HUES48 (cell line): ENCODE results near the gene AK5.

Experiments used
- H3K27ac ChIP-seq: one replicate; pipeline ENCODE4 v1.7.0; 2013; ENCODE audit warnings: low read depth, low read length, inconsistent platforms
- H3K27me3 ChIP-seq: 2 replicates; pipeline ENCODE4 v1.6.1; 2013; ENCODE audit warnings: mild to moderate bottlenecking, low read length; ENCODE audit not compliant: control insufficient read depth, insufficient read depth
- H3K36me3 ChIP-seq: 2 replicates; pipeline ENCODE4 v1.6.1; 2013; ENCODE audit warnings: low read length; ENCODE audit not compliant: control insufficient read depth, insufficient read depth
- H3K4me1 ChIP-seq: 2 replicates; pipeline ENCODE4 v1.6.1; 2013; ENCODE audit warnings: mild to moderate bottlenecking, low read length; ENCODE audit not compliant: control insufficient read depth, insufficient read depth
- H3K4me3 ChIP-seq: 2 replicates; pipeline ENCODE4 v1.5.1; 2013; ENCODE audit warnings: mild to moderate bottlenecking, low read depth, low read length
- H3K9ac ChIP-seq: 2 replicates; pipeline ENCODE4 v1.6.1; 2013; ENCODE audit warnings: mild to moderate bottlenecking, low read depth, low read length, moderate library complexity
- H3K9me3 ChIP-seq: 2 replicates; pipeline ENCODE4 v1.6.1; 2013; ENCODE audit warnings: low read length; ENCODE audit not compliant: control insufficient read depth, insufficient read depth

The AK5 gene

GRCh38 chr1:77468257-77468948, 186.6 kb downstream of the AK5 start:
- H3K9ac ChIP-seq = no peak overlapping the region
- H3K4me1 ChIP-seq = no peaks in the 10 kb centered on the region
- H3K27ac ChIP-seq = no peak overlapping the region
- no peaks in the 10 kb centered on the region for H3K27me3 ChIP-seq
- H3K36me3 ChIP-seq = no peaks in the 10 kb centered on the region
- H3K9me3 ChIP-seq = no peaks in the 10 kb centered on the region
- no peak overlapping the region for H3K4me3 ChIP-seq

DNA sequence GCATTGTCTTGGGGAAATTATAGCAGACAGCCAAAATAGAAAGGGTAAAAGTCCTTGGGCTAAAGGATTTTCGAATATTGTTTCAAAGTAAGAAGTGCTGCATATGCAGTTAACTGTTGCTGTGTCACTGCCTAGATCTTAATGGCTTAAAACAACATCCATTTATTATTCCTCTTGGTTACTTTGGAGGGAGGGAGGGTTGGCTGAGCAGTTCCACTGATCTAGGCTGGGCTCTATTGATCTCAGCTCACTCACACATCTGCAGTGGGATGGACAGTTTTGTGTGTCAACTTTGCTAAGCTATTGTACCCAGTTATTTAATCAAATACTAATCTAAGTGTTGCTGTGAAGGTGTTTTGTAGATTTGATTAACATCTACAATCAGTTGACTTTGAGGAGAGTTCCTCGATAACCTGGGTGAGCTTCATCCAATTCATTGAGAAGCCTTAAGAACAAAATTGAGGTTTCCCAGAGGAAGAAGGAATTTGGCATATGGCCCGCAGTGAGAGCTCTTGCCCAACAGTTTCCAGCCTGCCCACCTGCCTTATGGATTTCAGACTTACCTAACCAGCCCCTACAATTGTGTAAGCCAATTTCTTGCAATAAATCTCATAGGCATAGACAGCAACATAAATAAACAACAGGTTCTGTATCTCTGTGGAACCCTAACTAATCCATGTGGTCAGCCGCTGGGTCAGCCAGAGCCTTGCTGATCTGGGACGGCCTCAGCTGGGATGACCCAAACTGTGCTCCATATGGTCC, 187.3 kb downstream of the AK5 start:
- no peak overlapping the region for H3K9ac ChIP-seq
- no peaks in the 10 kb centered on the region for H3K4me1 ChIP-seq
- no peak overlapping the region for H3K4me3 ChIP-seq
- H3K27ac ChIP-seq = no peak overlapping the region
- no peaks in the 10 kb centered on the region for H3K9me3 ChIP-seq
- no peaks in the 10 kb centered on the region for H3K36me3 ChIP-seq
- no peaks in the 10 kb centered on the region for H3K27me3 ChIP-seq

DNA sequence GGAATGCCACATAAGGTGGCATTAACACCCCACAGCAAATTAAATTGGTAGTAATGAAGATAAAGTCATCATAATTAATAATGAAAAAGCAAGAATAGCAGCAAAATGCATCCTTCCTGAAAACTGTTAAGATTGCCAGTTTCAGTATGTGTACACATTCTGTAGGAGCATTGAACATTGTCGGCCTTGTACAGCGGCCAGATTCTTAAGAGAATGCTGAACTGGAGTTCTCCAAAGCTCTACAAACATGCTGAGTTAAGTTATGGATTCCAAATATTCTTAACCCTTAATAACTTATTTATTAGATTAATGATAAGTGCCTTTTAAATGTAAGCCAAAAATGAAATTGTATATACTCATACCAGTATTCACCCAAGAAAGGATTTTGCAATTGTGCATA, 189.9 kb downstream of the AK5 start:
- Histone ChIP-seq H3K9me3 (no peaks in the 10 kb centered on the region), H3K4me3 (no peak overlapping the region), H3K36me3 (no peaks in the 10 kb centered on the region), H3K27ac (no peak overlapping the region), H3K9ac (no peak overlapping the region), H3K4me1 (no peaks in the 10 kb centered on the region), H3K27me3 (no peaks in the 10 kb centered on the region)

- Histone ChIP-seq H3K4me3 (no peak overlapping the region), H3K27me3 (no peaks in the 10 kb centered on the region), H3K4me1 (no peaks in the 10 kb centered on the region), H3K27ac (no peak overlapping the region), H3K9ac (no peak overlapping the region), H3K36me3 (no peaks in the 10 kb centered on the region), H3K9me3 (no peaks in the 10 kb centered on the region)
These were observed 191.9 kb downstream of the AK5 start for GRCh38 chr1:77473690-77474089.

GRCh38 chr1:77475641-77476040, 193.8 kb downstream of the AK5 start:
- H3K4me1 ChIP-seq = no peaks in the 10 kb centered on the region

DNA sequence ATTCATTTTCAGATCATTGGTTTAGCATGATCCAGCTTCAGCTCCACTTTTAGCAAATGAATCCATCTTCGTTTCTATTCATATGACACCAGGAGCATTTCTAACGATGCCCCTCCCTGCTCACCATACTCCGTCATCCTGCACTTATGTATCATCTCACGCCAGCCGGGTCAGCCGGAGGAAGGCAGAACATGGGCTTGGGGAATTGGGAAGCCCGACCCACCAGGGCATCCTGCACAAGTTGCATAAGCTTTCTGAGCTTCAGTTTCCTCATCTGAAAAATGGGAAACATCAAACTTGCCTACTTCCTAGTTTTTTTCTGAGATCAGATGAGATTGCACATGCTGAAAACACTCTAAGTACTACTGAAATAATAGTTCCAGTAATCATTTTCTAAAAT, 194.7 kb downstream of the AK5 start:
- H3K9me3 ChIP-seq = no peaks in the 10 kb centered on the region
- no peaks in the 10 kb centered on the region for H3K27me3 ChIP-seq

More at GRCh38 chr1:77475641-77476040, 193.8 kb downstream of the AK5 start:
- H3K9me3 ChIP-seq = no peaks in the 10 kb centered on the region
- no peak overlapping the region for H3K4me3 ChIP-seq
- H3K36me3 ChIP-seq = no peaks in the 10 kb centered on the region
- no peak overlapping the region for H3K27ac ChIP-seq
- no peak overlapping the region for H3K9ac ChIP-seq
- no peaks in the 10 kb centered on the region for H3K27me3 ChIP-seq

GRCh38 chr1:77484334-77484733, 202.5 kb downstream of the AK5 start:
- no peak overlapping the region for H3K27ac ChIP-seq
- H3K9me3 ChIP-seq = no peaks in the 10 kb centered on the region
- no peak overlapping the region for H3K4me3 ChIP-seq
- H3K9ac ChIP-seq = no peak overlapping the region
- no peaks in the 10 kb centered on the region for H3K27me3 ChIP-seq
- H3K36me3 ChIP-seq = no peaks in the 10 kb centered on the region
- H3K4me1 ChIP-seq = no peaks in the 10 kb centered on the region

More for the DNA sequence above, 194.7 kb downstream of the AK5 start:
- no peak overlapping the region for H3K9ac ChIP-seq
- H3K4me3 ChIP-seq = no peak overlapping the region
- H3K36me3 ChIP-seq = no peaks in the 10 kb centered on the region
- H3K4me1 ChIP-seq = no peaks in the 10 kb centered on the region
- H3K27ac ChIP-seq = no peak overlapping the region

- no peaks in the 10 kb centered on the region for H3K36me3 ChIP-seq
- H3K9ac ChIP-seq = no peak overlapping the region
- no peaks in the 10 kb centered on the region for H3K27me3 ChIP-seq
- no peaks in the 10 kb centered on the region for H3K9me3 ChIP-seq
- no peak overlapping the region for H3K4me3 ChIP-seq
- H3K4me1 ChIP-seq = peaks cover 4% of the 10 kb centered on the region
- H3K27ac ChIP-seq = no peak overlapping the region
These were observed 203.1 kb downstream of the AK5 start for GRCh38 chr1:77484926-77485325.

- Histone ChIP-seq H3K36me3 (no peaks in the 10 kb centered on the region), H3K9me3 (no peaks in the 10 kb centered on the region), H3K4me3 (no peak overlapping the region)
These were observed 205.8 kb downstream of the AK5 start for GRCh38 chr1:77487631-77488030.

DNA sequence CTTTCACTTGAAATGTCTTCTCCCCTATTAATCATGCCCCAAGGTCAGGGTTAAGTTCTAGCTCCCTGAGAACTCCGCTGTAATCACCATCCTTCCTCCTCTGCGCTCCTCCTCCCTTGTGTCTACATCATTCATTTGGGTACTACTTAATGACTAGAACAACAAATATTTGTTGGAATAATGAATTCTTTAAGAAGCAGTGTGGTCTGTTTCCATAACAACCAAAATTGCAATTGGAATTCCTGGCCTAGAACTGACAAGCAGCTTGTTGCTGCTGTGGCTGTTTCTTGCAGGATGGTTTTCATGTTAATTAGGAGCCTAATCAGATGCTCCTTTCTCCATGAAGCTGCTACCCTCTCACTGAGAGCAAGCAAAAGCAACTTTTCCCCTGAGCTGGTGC, 208.1 kb downstream of the AK5 start:
- Histone ChIP-seq H3K4me3 (no peak overlapping the region), H3K27ac (peak overlapping the region; percentile 51), H3K4me1 (peaks cover 20% of the 10 kb centered on the region), H3K36me3 (no peaks in the 10 kb centered on the region), H3K9me3 (no peaks in the 10 kb centered on the region), H3K27me3 (no peaks in the 10 kb centered on the region), H3K9ac (no peak overlapping the region)

More at GRCh38 chr1:77487631-77488030, 205.8 kb downstream of the AK5 start:
- no peaks in the 10 kb centered on the region for H3K27me3 ChIP-seq
- H3K27ac ChIP-seq = no peak overlapping the region
- H3K4me1 ChIP-seq = peaks cover 20% of the 10 kb centered on the region
- no peak overlapping the region for H3K9ac ChIP-seq

- Histone ChIP-seq H3K27me3 (no peaks in the 10 kb centered on the region), H3K4me1 (peaks cover 20% of the 10 kb centered on the region), H3K36me3 (no peaks in the 10 kb centered on the region), H3K9me3 (no peaks in the 10 kb centered on the region), H3K27ac (no peak overlapping the region), H3K4me3 (no peak overlapping the region), H3K9ac (no peak overlapping the region)
These were observed 212.2 kb downstream of the AK5 start for GRCh38 chr1:77494026-77494425.
